Measurements from ENCODE around the gene NANOS1. TPM values are rescaled to one million over a fixed set of nuclear protein-coding genes. Genes with fewer than 3 reads are reported as not detected.
"Not testable (repeated sequence)": the region's sequence is repeated elsewhere in the genome, so short reads cannot be mapped to it uniquely, and the experiment has no call there.

Gene NANOS1
- total RNA-seq, 6 donors from 2014 or later: 0.69 to 3.0 (median 1.9) TPM; not detected in 2

- ATAC-seq (ENCODE audit: low FRiP score in 2 of 2): no peak
- no peak for DNase-seq
- WGBS, 2 donors: 68 to 85% methylated on average over 15 to 18 of the region's 18 CpGs
Measured at GRCh38 chr10:119026301-119027110, 3.0 kb upstream of the NANOS1 start.

GRCh38 chr10:119028445-119028899, 1.0 kb upstream of the NANOS1 start:
- 65 to 69% methylated on average over 7 to 10 of the region's 10 CpGs for WGBS, 2 donors
- not testable (repeated sequence) for H3K27me3 ChIP-seq; ATAC-seq (ENCODE audit: low FRiP score in 2 of 2); DNase-seq; H3K9me3 ChIP-seq
- peaks cover 0 to 11% (median 4%) of the 10 kb centered on the region in 4 donors for H3K36me3 ChIP-seq
- H3K4me3 ChIP-seq: peak overlapping the region in 3 of 4 donors; percentile 61 to 69 (median 69)
- H3K27ac ChIP-seq: peak overlapping the region in 1 of 4 donors; percentile 50
- H3K4me1 ChIP-seq: peaks cover 14 to 37% (median 24%) of the 10 kb centered on the region in 4 donors

More at GRCh38 chr10:119026301-119027110, 3.0 kb upstream of the NANOS1 start:
- Histone ChIP-seq H3K27ac (peak overlapping the region in 3 of 4 donors; percentile 48 to 75 (median 72)), H3K4me3 (no peak overlapping the region), H3K9me3 (no peaks in the 10 kb centered on the region), H3K27me3 (no peaks in the 10 kb centered on the region), H3K36me3 (no peaks in the 10 kb centered on the region), H3K4me1 (peaks cover 14 to 37% (median 24%) of the 10 kb centered on the region in 4 donors)
- no peak for TF ChIP-seq CTCF (IDR thresholded peaks at IDR 0.05)
- no peak for TF ChIP-seq POLR2AphosphoS5 (IDR thresholded peaks at IDR 0.05)
- no peak for TF ChIP-seq POLR2A (IDR thresholded peaks at IDR 0.05)
- TF ChIP-seq EP300 (IDR thresholded peaks at IDR 0.05): no peak

GRCh38 chr10:119028900-119029612, 458 bp upstream of the NANOS1 start:
- no peaks in the 10 kb centered on the region for H3K9me3 ChIP-seq
- H3K4me3 ChIP-seq: peak overlapping the region; percentile 19 to 69 (median 65)
- DNase-seq (peak; percentile 80 to 97), ATAC-seq (ENCODE audit: low FRiP score in 2 of 2) (peak; percentile 85 to 92)
- H3K36me3 ChIP-seq: peaks cover 3 to 17% (median 8%) of the 10 kb centered on the region in 4 donors
- WGBS, 2 donors: 10 to 50% methylated on average over 9 to 31 of the region's 68 CpGs
- peak overlapping the region in 3 of 4 donors; percentile 8 to 74 (median 50) for H3K27ac ChIP-seq
- no peaks in the 10 kb centered on the region for H3K27me3 ChIP-seq
- peaks cover 14 to 37% (median 24%) of the 10 kb centered on the region in 4 donors for H3K4me1 ChIP-seq
- TF ChIP-seq POLR2AphosphoS5 (IDR thresholded peaks at IDR 0.05): peak in 1 of 2 donors; percentile 4
- TF ChIP-seq EP300 (IDR thresholded peaks at IDR 0.05): no peak
- peak in 3 of 6 experiments; percentile 9 to 49 (median 41) for TF ChIP-seq CTCF (IDR thresholded peaks at IDR 0.05)
- no peak for TF ChIP-seq POLR2A (IDR thresholded peaks at IDR 0.05)

- WGBS, 2 donors: 19 to 45% methylated on average over 11 to 28 of the region's 65 CpGs
- Histone ChIP-seq H3K27ac (no peak overlapping the region), H3K4me1 (peaks cover 14 to 28% (median 19%) of the 10 kb centered on the region in 4 donors), H3K36me3 (peaks cover 7 to 29% (median 15%) of the 10 kb centered on the region in 4 donors), H3K27me3 (no peaks in the 10 kb centered on the region), H3K9me3 (no peaks in the 10 kb centered on the region), H3K4me3 (peak overlapping the region in 3 of 4 donors; percentile 61 to 69 (median 69))
- DNase-seq: peak; percentile 38 to 92
- peak in 1 of 2 donors; percentile 4 for ATAC-seq (ENCODE audit: low FRiP score in 2 of 2)
- TF ChIP-seq POLR2A (IDR thresholded peaks at IDR 0.05) (no peak), CTCF (IDR thresholded peaks at IDR 0.05) (peak in 2 of 6 experiments; percentile 5 to 33), POLR2AphosphoS5 (IDR thresholded peaks at IDR 0.05) (no peak), EP300 (IDR thresholded peaks at IDR 0.05) (no peak)
Measured at GRCh38 chr10:119030421-119031250, 1.1 kb downstream of the NANOS1 start.

Data from upper lobe of left lung (tissue), 6 donors.